Astrocyte of the spinal cord (primary cell): Measurements from ENCODE around the gene TMC4.

Experiments
- DNase-seq: peaks from one replicate; pipeline ENCODE4 v3.0.0; 2011; ENCODE audit warnings: low read depth, low spot score
- H3K4me3 ChIP-seq: 2 replicates; pipeline ENCODE4 v1.5.1; 2011; ENCODE audit warnings: low read depth, mild to moderate bottlenecking, low read length, moderate library complexity
- CTCF ChIP-seq: IDR thresholded peaks from 2 replicates; pipeline ENCODE4 v1.5.1; 2012; ENCODE audit warnings: low read depth, mild to moderate bottlenecking, low read length, inconsistent platforms
- in situ Hi-C: cut with HindIII; loops from 2 replicates; pipeline ENCODE4 v1.10.0; 2017; ENCODE audit warnings: low sequenced_read_pairs

The TMC4 gene

GRCh38 chr19:54136086-54136863 lies 36.7 kb downstream of the TMC4 start:
- no peak for TF ChIP-seq CTCF
- in situ Hi-C loops: no loop called here
- peak overlapping the region; percentile 53 for H3K4me3 ChIP-seq
- no peak for DNase-seq

- in situ Hi-C loops: no loop called here
- DNase-seq: no peak
- no peak overlapping the region for H3K4me3 ChIP-seq
- TF ChIP-seq CTCF: no peak
Measured at GRCh38 chr19:54133957-54134590, 38.9 kb downstream of the TMC4 start.

GRCh38 chr19:54133312-54133956 lies 39.5 kb downstream of the TMC4 start:
- no peak for TF ChIP-seq CTCF
- H3K4me3 ChIP-seq: no peak overlapping the region
- in situ Hi-C loops: no loop called here
- no peak for DNase-seq

GRCh38 chr19:54129617-54129996 lies 43.4 kb downstream of the TMC4 start:
- no peak overlapping the region for H3K4me3 ChIP-seq
- DNase-seq: no peak
- in situ Hi-C loops: no loop called here
- TF ChIP-seq CTCF: no peak

GRCh38 chr19:54128796-54129616 lies 44.0 kb downstream of the TMC4 start:
- in situ Hi-C loops: no loop called here
- H3K4me3 ChIP-seq: no peak overlapping the region

More at GRCh38 chr19:54128796-54129616, 44.0 kb downstream of the TMC4 start:
- DNase-seq: no peak
- TF ChIP-seq CTCF: no peak
